PFSK-1 (cell line): ENCODE measurements around the gene EXOC6B.

Experiments used
- FOXP2 ChIP-seq: optimal IDR thresholded peaks from 2 replicates; pipeline ENCODE3; 2011; ENCODE audit warnings: borderline replicate concordance, control low read depth, inconsistent platforms; ENCODE audit not compliant: insufficient read depth; ENCODE audit errors: extremely low read length, extremely low read depth
- POLR2AphosphoS5 ChIP-seq: IDR thresholded peaks from 2 replicates; pipeline ENCODE4 v1.6.1; 2012; ENCODE audit warnings: low read depth, mild to moderate bottlenecking, control low read depth, low read length, moderate library complexity
- REST ChIP-seq, 2 experiments: IDR thresholded peaks; 2 replicates each; pipeline versions ENCODE4 v1.6.1 to v1.8.0; 2011 to 2012; ENCODE audit warnings: low read depth in 2 of 2, low read length in 2 of 2, control low read depth in 1 of 2, inconsistent platforms in 1 of 2, mild to moderate bottlenecking in 1 of 2, moderate library complexity in 1 of 2; ENCODE audit not compliant: insufficient read depth in 1 of 2
- SIN3A ChIP-seq: IDR thresholded peaks from 2 replicates; pipeline ENCODE4 v1.6.1; 2012; ENCODE audit warnings: mild to moderate bottlenecking, low read length, moderate library complexity, borderline replicate concordance; ENCODE audit not compliant: insufficient read depth
- TAF1 ChIP-seq: IDR thresholded peaks from 2 replicates; pipeline ENCODE4 v1.6.1; 2012; ENCODE audit warnings: low read length, control low read depth, borderline replicate concordance; ENCODE audit not compliant: insufficient read depth

DNA sequence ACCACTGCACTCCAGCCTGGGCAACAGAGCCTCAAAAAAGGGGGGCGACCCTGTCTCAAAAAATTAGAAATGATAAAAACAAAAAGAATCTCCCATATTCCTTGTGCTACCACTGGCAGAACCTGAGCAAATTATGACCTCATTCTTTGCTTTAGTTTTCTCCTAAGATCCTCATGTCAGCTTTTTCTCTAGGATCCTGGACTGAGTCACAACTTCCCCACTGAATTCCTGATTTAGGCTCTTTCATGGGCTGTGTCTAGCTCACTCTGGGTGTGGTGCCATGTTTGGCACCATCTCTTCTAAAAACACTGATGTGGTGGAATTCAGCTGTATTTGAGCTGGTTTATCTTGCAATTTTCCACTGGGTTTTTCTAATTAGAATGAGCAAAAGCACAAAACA is 37.1 kb downstream of the EXOC6B start:
- no peak for TF ChIP-seq POLR2AphosphoS5
- no peak for TF ChIP-seq REST (IDR thresholded peaks at IDR 0.05; ENCODE audit: insufficient read depth in 1 of 2, low read depth in 2 of 2, low read length in 2 of 2)
- TF ChIP-seq SIN3A, result no peak
- TF ChIP-seq TAF1, result no peak
- TF ChIP-seq FOXP2, result no peak
